ENCODE data around the gene ZNF678.

Gene ZNF678

DNA sequence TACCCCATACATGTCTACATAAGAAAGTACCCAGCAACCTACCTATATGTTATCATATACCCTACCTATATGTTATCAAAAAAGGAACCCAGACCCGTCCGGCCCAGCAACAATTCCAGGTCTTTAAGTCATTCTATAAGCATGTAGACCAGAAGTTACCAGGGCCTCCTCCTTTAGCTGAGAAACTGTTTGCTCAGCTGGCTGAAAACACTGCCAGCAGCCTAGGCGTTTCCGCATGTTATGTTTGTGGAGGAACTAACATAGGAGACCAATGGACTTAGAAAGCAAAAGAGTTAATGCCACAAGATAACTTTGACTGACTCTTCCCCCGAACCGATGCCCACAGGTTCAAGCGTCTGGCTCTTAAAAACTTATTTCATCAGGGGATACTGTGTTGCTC, 7.1 kb upstream of the ZNF678 start:
- no peaks in the 10 kb centered on the region for H3K27me3 ChIP-seq (ENCODE audit: insufficient read depth, low read length)
- no peaks in the 10 kb centered on the region for H3K36me3 ChIP-seq (ENCODE audit: insufficient read depth, low read length)
- WGBS = 93% methylated on average over 7 of the region's 7 CpGs
- no peaks in the 10 kb centered on the region for H3K4me1 ChIP-seq (ENCODE audit: insufficient read depth, low read length)
- peaks cover 5% of the 10 kb centered on the region; the same call in 1 of the 2 replicates for H3K9me3 ChIP-seq (ENCODE audit: insufficient read depth, low read depth, low read length)
- H3K27ac ChIP-seq (ENCODE audit: low read depth, low read length) = no peak overlapping the region
- H3K9ac ChIP-seq (ENCODE audit: low read depth, low read length) = no peak overlapping the region
- H3K4me3 ChIP-seq (ENCODE audit: low read length) = no peak overlapping the region

DNA sequence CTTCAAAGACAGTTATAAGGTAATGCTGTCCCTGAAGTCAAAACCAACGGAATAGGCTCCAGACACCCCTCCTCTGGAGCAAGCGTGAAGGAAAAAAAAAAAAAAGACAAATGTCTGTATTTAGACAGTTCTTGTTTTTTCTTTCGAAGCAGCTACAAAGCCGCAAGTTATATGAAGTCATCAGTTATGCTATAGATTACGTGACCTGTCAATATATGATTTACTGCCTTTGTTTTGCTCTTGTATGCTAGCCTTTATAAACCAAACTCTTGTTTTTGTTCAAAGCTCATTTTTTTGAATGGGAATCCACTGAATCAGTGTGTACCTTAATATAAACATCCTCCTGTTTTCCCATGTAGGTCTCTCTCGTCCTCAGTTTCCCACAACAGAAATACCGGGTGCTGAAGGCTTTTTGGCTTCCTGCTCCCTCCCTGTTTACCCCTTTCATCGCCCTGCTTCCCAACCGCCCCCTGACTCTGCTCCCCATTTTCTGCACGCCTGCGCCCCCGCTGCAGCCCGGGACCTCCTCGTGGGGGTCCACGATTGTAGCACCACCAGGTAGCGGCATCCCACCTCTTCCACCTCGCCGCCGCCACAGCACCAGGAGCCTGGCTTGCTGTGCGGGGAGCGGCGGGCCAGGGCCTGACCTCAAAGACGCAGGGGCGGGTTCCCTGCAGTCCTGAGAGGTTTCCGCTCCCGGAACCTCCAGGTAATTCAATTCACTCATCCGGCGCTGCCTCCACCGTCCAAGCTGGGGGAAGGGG, 5.2 kb upstream of the ZNF678 start:
- Histone ChIP-seq H3K4me3 (ENCODE audit: low read length) (no peak overlapping the region), H3K4me1 (ENCODE audit: insufficient read depth, low read length) (no peaks in the 10 kb centered on the region), H3K27me3 (ENCODE audit: insufficient read depth, low read length) (no peaks in the 10 kb centered on the region), H3K27ac (ENCODE audit: low read depth, low read length) (no peak overlapping the region), H3K9me3 (ENCODE audit: insufficient read depth, low read depth, low read length) (no peaks in the 10 kb centered on the region), H3K36me3 (ENCODE audit: insufficient read depth, low read length) (no peaks in the 10 kb centered on the region), H3K9ac (ENCODE audit: low read depth, low read length) (no peak overlapping the region)
- 92% methylated on average over 29 of the region's 29 CpGs for WGBS

DNA sequence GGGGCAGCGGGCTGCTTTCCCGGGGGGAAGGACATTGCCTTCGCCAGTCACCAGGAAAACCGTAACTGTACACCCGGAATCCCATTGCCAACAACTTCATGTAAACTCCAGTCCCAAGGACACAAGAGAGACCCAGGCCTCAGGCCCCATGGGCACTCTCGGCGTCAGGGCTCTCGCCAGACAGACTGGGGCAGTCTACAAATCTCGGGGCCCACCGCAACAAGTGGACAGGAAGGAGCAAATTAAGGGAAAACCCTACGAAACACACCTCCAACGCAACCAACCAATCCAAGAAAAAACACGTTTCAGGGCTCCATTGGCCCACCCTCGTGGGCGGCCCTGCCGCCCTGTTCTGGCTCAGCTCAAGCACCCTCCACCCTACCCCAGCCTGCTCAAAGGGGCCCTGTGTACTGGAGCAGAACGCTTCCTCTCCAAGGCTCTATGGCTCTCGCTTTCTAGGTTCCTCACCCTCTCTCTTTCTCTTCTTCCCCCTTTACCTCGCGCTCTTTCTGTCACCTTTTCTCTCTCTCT, 4.6 kb upstream of the ZNF678 start:
- no peaks in the 10 kb centered on the region for H3K27me3 ChIP-seq (ENCODE audit: insufficient read depth, low read length)
- no peaks in the 10 kb centered on the region for H3K9me3 ChIP-seq (ENCODE audit: insufficient read depth, low read depth, low read length)
- no peak overlapping the region for H3K4me3 ChIP-seq (ENCODE audit: low read length)
- no peaks in the 10 kb centered on the region for H3K36me3 ChIP-seq (ENCODE audit: insufficient read depth, low read length)
- H3K27ac ChIP-seq (ENCODE audit: low read depth, low read length) = no peak overlapping the region
- H3K9ac ChIP-seq (ENCODE audit: low read depth, low read length) = no peak overlapping the region
- WGBS = 94% methylated on average over 20 of the region's 20 CpGs
- H3K4me1 ChIP-seq (ENCODE audit: insufficient read depth, low read length) = no peaks in the 10 kb centered on the region

DNA sequence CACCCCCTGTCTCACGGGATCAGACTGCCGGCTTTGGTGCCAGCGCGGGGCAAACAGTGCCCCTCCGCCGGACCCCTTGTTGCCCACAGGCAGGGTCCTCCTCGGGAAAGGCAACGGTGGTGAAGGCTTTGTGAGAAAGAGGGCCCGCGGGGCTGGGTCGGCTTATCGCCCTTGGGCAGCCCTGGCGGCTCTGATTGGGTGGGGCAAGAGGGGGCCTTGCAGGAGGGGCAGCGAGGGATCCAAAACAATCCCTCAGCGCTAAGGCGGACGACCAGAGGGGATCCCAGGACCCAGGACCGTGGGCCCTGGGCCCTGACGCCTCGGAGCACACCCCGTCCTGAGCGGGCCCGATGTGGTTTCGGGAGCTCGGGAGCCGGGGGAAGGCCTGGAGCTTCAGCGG, 3.9 kb upstream of the ZNF678 start:
- no peak overlapping the region for H3K9ac ChIP-seq (ENCODE audit: low read depth, low read length)
- H3K27ac ChIP-seq (ENCODE audit: low read depth, low read length) = no peak overlapping the region
- no peaks in the 10 kb centered on the region for H3K9me3 ChIP-seq (ENCODE audit: insufficient read depth, low read depth, low read length)
- H3K4me1 ChIP-seq (ENCODE audit: insufficient read depth, low read length) = 0 out of 2 replicates have a peak, but pooled peaks cover 4% of the 10 kb centered on the region
- H3K27me3 ChIP-seq (ENCODE audit: insufficient read depth, low read length) = no peaks in the 10 kb centered on the region
- no peaks in the 10 kb centered on the region for H3K36me3 ChIP-seq (ENCODE audit: insufficient read depth, low read length)
- H3K4me3 ChIP-seq (ENCODE audit: low read length) = no peak overlapping the region
- 93% methylated on average over 27 of the region's 27 CpGs for WGBS

DNA sequence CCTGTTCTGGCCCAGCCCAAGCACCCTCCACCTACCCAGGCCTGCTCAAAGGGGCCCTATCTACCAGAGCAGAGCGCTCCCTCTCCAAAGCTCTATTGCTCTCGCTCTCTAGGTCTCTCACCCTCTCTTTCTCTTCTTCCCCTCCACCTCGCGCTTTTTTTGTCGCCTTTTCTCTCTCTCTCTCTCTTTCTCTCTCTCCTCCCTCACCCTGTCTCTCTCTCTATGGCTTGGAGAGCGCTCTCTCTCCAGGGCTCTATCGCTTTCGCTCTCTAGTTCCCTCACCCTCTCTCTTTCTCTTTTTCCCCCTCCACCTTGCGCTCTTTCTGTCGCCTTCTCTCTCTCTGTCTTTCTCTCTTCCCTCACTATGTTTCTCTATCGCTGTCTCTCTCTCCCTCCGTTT, 3.4 kb upstream of the ZNF678 start:
- 95% methylated on average over 11 of the region's 12 CpGs for whole genome bisulfite sequencing
- Histone ChIP-seq H3K27me3 (ENCODE audit: insufficient read depth, low read length) (no peaks in the 10 kb centered on the region), H3K9me3 (ENCODE audit: insufficient read depth, low read depth, low read length) (no peaks in the 10 kb centered on the region), H3K36me3 (ENCODE audit: insufficient read depth, low read length) (no peaks in the 10 kb centered on the region), H3K27ac (ENCODE audit: low read depth, low read length) (no peak overlapping the region), H3K4me3 (ENCODE audit: low read length) (no peak overlapping the region), H3K9ac (ENCODE audit: low read depth, low read length) (no peak overlapping the region), H3K4me1 (ENCODE audit: insufficient read depth, low read length) (0 out of 2 replicates have a peak, but pooled peaks cover 4% of the 10 kb centered on the region)

DNA sequence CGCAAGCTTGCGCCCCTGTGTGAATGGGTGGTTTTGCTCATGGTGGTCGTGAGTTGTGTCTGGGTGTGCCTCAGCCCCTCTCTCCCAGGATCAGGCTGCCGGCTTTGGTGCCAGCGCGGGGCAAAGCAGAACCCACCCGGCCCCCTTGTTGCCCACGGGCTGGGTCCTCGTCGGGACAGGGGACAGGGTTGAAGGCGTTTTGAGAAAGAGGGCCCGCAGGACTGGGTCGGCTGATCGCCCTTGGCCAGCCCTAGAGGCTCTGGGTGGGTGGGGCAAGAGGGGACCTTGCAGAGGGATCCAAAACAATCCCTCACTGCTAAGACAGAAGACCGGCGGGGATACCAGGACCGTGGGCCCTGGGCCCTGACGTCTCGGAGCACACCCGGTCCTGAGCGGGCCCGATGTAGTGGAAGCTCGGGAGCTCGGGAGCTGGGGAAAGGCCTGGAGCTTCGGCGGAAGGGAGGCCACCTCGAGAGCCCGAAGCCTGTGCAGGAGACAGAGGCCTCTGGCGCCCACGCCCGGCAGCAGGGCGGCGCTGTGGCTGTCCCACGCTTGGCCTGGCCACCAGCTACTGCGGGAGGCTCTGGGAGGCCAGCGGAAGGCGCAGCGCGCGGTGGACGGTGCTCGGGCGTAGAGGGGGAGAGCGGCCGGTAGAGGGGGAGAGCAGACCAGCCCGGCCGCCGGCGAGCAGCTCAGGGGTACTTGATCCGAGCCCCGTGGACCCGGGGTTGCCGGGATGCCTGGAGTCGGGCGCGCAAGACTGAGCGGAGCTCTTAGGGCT, 2.8 kb upstream of the ZNF678 start:
- Histone ChIP-seq H3K4me1 (ENCODE audit: insufficient read depth, low read length) (0 out of 2 replicates have a peak, but pooled peaks cover 4% of the 10 kb centered on the region), H3K36me3 (ENCODE audit: insufficient read depth, low read length) (no peaks in the 10 kb centered on the region), H3K27ac (ENCODE audit: low read depth, low read length) (no peak overlapping the region), H3K27me3 (ENCODE audit: insufficient read depth, low read length) (no peaks in the 10 kb centered on the region), H3K9ac (ENCODE audit: low read depth, low read length) (no peak overlapping the region), H3K9me3 (ENCODE audit: insufficient read depth, low read depth, low read length) (no peaks in the 10 kb centered on the region), H3K4me3 (ENCODE audit: low read length) (no peak overlapping the region)
- 96% methylated on average over 57 of the region's 57 CpGs for WGBS

DNA sequence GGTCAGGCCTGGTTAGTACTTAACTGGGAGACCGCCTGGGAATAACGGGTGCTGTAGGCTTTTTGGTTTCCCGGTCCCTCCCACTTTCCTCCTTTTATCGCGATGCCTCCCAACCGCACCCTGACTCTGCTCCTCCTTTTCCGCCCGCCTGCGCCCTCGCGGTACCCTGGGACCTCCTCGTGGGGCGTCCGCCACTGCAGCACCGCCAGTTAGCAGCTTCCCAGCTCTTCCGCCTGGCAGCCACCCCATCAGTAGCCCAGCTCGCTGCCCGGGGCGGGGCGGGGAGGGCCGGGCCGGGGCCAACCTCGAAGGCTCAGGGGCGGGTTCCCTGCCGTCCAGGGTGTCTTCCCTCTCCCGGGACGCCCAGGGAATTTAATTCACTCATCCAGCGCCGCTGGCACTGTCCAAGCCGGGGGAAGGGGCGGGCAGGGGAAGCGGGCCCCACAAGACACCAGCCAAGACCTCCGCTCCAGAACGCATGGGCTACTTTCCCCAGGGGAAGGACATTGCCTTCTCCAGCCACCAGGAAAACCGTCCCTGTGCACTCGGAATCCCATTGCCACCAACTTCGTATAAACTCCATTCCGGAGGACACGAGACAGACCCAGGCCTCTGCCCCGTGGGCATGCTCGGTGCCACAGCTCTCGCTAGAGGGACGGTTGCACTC, 2.0 kb upstream of the ZNF678 start:
- no peaks in the 10 kb centered on the region for H3K27me3 ChIP-seq (ENCODE audit: insufficient read depth, low read length)
- 95% methylated on average over 43 of the region's 43 CpGs for WGBS
- H3K9ac ChIP-seq (ENCODE audit: low read depth, low read length) = no peak overlapping the region
- no peak overlapping the region for H3K27ac ChIP-seq (ENCODE audit: low read depth, low read length)
- peaks cover 3% of the 10 kb centered on the region; the same call in 1 of the 2 replicates for H3K36me3 ChIP-seq (ENCODE audit: insufficient read depth, low read length)
- H3K4me3 ChIP-seq (ENCODE audit: low read length) = no peak overlapping the region
- H3K9me3 ChIP-seq (ENCODE audit: insufficient read depth, low read depth, low read length) = no peaks in the 10 kb centered on the region
- 0 out of 2 replicates have a peak, but pooled peaks cover 4% of the 10 kb centered on the region for H3K4me1 ChIP-seq (ENCODE audit: insufficient read depth, low read length)

DNA sequence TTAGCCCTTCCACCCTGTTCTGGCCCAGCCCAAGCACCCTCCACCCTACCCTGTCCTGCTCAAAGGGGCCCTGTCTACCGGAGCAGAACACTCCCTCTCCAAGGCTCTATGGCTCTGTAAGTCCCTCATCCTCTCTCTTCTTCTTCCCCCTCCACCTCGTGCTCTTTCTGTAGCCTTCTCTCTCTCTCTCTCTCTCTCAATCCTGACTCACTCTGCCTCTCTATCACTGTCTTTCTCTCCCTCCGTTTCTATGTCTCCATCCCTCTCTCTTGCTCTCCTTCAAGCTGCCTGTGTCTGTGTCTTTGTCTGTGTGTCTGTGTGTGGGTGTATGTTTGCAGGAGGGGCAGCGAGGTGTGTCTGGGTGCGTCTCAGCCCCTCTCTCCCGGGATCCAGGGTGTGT, 1.3 kb upstream of the ZNF678 start:
- Histone ChIP-seq H3K9me3 (ENCODE audit: insufficient read depth, low read depth, low read length) (no peaks in the 10 kb centered on the region), H3K27me3 (ENCODE audit: insufficient read depth, low read length) (no peaks in the 10 kb centered on the region)
- WGBS = 96% methylated on average over 6 of the region's 6 CpGs

DNA sequence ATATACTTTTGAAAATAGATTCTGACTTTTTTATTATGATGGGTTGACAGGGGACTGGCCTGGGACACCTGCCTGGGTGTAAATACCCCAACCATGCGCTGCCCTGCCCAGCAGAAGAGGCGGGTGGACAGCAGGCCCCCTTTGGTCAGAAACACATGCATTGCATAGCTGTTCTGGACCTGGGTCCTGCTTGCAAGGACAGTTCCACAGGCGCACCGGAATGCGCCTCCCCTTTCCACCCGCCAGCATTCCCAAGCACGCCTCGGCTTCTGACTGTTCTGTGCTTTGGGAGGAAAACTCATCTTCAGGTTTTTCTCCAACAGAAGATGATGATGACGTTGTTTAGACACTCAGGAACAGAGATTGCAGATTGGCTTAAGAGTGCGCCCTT, 428 bp upstream of the ZNF678 start:
- 94% methylated on average over 10 of the region's 10 CpGs for WGBS
- no peak overlapping the region for H3K27ac ChIP-seq (ENCODE audit: low read depth, low read length)
- H3K27me3 ChIP-seq (ENCODE audit: insufficient read depth, low read length) = no peaks in the 10 kb centered on the region
- H3K36me3 ChIP-seq (ENCODE audit: insufficient read depth, low read length) = peaks cover 5% of the 10 kb centered on the region; the same call in 1 of the 2 replicates
- peaks cover 14% of the 10 kb centered on the region for H3K4me1 ChIP-seq (ENCODE audit: insufficient read depth, low read length)
- H3K4me3 ChIP-seq (ENCODE audit: low read length) = peak overlapping the region; percentile 98
- no peak overlapping the region for H3K9ac ChIP-seq (ENCODE audit: low read depth, low read length)
- H3K9me3 ChIP-seq (ENCODE audit: insufficient read depth, low read depth, low read length) = no peaks in the 10 kb centered on the region

More for the DNA sequence above, 1.3 kb upstream of the ZNF678 start:
- peaks cover 5% of the 10 kb centered on the region; the same call in 1 of the 2 replicates for H3K36me3 ChIP-seq (ENCODE audit: insufficient read depth, low read length)
- H3K4me1 ChIP-seq (ENCODE audit: insufficient read depth, low read length) = peaks cover 9% of the 10 kb centered on the region
- H3K9ac ChIP-seq (ENCODE audit: low read depth, low read length) = no peak overlapping the region
- H3K4me3 ChIP-seq (ENCODE audit: low read length) = no peak overlapping the region
- H3K27ac ChIP-seq (ENCODE audit: low read depth, low read length) = no peak overlapping the region

DNA sequence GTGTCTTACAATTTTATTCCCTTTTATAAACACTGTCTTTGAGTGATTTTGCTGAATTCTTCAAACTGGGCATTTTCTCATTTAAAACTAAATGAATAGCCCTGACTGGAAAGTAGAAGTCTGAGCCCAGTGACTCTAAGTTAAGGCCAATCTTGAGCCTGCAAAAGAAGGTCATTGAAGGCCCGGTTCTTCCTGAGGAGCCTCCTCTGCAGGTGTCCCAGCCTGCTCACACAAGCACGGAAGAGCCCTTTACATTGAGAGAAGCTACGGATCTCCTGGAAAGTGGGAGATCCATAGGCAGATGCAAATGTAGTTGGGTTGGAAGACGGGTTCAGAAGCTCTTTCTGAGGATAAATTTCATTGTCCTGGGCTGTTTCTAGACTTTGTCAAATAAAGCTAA, 3.9 kb downstream of the ZNF678 start:
- Histone ChIP-seq H3K27ac (ENCODE audit: low read depth, low read length) (no peak overlapping the region), H3K36me3 (ENCODE audit: insufficient read depth, low read length) (peaks cover 5% of the 10 kb centered on the region; the same call in 1 of the 2 replicates), H3K9me3 (ENCODE audit: insufficient read depth, low read depth, low read length) (no peaks in the 10 kb centered on the region), H3K27me3 (ENCODE audit: insufficient read depth, low read length) (no peaks in the 10 kb centered on the region), H3K9ac (ENCODE audit: low read depth, low read length) (no peak overlapping the region), H3K4me1 (ENCODE audit: insufficient read depth, low read length) (peaks cover 14% of the 10 kb centered on the region), H3K4me3 (ENCODE audit: low read length) (no peak overlapping the region)
- WGBS = 75% methylated on average over 4 of the region's 4 CpGs

DNA sequence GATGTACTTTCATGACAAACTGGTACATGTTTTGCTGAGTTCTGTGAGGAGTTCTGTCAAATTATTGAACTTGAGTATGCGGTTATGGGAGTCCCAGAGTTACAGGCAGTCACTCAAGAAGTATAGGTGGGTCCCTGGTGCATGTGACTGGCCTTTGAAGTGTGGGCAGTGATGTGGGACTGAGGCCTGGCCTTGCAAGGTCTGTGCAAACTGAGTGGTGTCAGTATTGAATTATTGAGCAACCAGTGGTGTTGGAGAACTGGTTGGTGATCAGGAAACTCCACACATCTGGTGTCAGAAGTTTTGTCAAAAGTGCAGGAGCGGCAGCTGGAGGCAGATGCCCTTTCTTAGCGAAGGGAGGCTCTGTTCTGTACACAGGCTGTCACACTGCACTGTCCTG, 5.2 kb downstream of the ZNF678 start:
- Histone ChIP-seq H3K36me3 (ENCODE audit: insufficient read depth, low read length) (peaks cover 5% of the 10 kb centered on the region; the same call in 1 of the 2 replicates), H3K9ac (ENCODE audit: low read depth, low read length) (no peak overlapping the region), H3K4me3 (ENCODE audit: low read length) (no peak overlapping the region)

More for the DNA sequence above, 5.2 kb downstream of the ZNF678 start:
- no peaks in the 10 kb centered on the region for H3K9me3 ChIP-seq (ENCODE audit: insufficient read depth, low read depth, low read length)
- H3K27me3 ChIP-seq (ENCODE audit: insufficient read depth, low read length) = no peaks in the 10 kb centered on the region
- peaks cover 14% of the 10 kb centered on the region for H3K4me1 ChIP-seq (ENCODE audit: insufficient read depth, low read length)
- no peak overlapping the region for H3K27ac ChIP-seq (ENCODE audit: low read depth, low read length)
- 94% methylated on average over 3 of the region's 3 CpGs for WGBS

Data from HUES64 (cell line).